ENCODE data around the gene SERPINB8. TPM values are rescaled to one million over a fixed set of nuclear protein-coding genes. Genes with fewer than 3 reads are reported as not detected.
"Not testable (repeated sequence)": the region's sequence is repeated elsewhere in the genome, so short reads cannot be mapped to it uniquely, and the experiment has no call there.

The SERPINB8 gene, protein sequence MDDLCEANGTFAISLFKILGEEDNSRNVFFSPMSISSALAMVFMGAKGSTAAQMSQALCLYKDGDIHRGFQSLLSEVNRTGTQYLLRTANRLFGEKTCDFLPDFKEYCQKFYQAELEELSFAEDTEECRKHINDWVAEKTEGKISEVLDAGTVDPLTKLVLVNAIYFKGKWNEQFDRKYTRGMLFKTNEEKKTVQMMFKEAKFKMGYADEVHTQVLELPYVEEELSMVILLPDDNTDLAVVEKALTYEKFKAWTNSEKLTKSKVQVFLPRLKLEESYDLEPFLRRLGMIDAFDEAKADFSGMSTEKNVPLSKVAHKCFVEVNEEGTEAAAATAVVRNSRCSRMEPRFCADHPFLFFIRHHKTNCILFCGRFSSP
- total RNA-seq, result 10 to 100 TPM; 14.0 to 23.4 (median 15.4) TPM
- 1 to 10 TPM; 4.6 to 5.9 (median 5.3) TPM for polyA plus RNA-seq
- long read RNA-seq, donor 1, partial matches to known transcripts, result 0 of 2 reads
- long read RNA-seq, donor 1, other reads (novel, unspliced or antisense), result 0 of 2 reads
- long read RNA-seq, donor 2, result 0 reads

DNA sequence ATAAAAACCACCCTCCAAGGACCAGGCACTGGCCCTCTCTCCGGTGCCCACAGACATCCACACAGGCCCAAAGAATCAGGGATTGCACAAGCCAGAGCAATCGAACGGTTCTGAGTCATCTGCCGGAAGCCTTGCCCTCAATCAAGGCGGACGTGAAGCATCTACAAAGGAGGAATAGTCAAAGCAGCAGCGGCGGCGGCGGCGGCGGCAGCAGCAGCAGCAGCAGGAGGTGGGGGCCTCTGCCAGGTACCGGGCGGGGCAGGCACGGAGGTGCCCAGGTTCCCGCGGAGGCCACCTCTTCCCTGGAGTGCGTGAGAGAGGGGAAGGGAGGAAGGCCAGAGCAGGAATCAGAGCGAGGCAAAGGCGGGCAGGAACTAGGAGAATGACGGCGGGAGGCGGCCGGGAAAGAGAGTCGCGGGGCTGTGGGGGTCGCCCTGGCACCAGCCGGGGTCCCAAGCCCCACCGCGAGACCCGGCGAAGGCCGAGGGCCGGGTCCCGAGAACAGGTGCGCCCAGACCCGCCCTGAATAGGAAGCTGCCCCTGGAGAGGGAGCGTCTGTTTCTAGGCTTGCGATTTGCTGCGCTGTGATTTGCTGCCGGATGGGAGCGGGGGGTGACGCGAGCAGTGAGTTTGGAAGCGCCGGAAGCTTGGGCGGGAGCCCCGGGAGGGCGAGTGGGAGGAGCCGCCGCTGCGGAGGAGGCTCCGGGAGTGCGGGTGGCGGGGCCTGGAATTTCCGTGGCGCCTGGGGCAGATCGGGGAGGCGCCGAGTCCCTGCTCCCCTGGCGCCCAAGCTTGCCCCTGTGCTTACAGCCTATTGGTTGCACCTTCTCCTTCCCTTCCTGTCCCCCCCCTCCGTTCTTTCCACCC, at the start of gene SERPINB8:
TSS of gene SERPINB8 (plus strand) at position 140 of the 867 bp plus-strand sequence. CDS start 8,228 bp downstream, outside the sequence.
- intact Hi-C loops (cut with DNase I; ENCODE audit: low total_unique reads), result no loop called here
- H3K36me3 ChIP-seq, result no peaks in the 10 kb centered on the region
- WGBS, 5 donors, result 0 to 1% (median 0%) methylated on average over 36 to 62 of the region's 62 CpGs
- H3K4me3 ChIP-seq, result peak within 1 kb of the TSS; percentile 71 to 90 (median 85)
- H3K27me3 ChIP-seq (replicated peaks in 1 of 7), result no peaks in the 10 kb centered on the region
- peak; percentile 94 for DNase-seq
- TF ChIP-seq POLR2AphosphoS5 (IDR thresholded peaks at IDR 0.05) (peak; percentile 84 to 92 (median 90)), POLR2A (IDR thresholded peaks at IDR 0.05) (no peak)
- peak within 1 kb of the TSS; percentile 95 to 99 (median 98) for H3K27ac ChIP-seq
- H3K9me3 ChIP-seq, result no peaks in the 10 kb centered on the region
- H3K4me1 ChIP-seq, result peaks cover 15 to 48% (median 24%) of the 10 kb centered on the region in 6 donors

DNA sequence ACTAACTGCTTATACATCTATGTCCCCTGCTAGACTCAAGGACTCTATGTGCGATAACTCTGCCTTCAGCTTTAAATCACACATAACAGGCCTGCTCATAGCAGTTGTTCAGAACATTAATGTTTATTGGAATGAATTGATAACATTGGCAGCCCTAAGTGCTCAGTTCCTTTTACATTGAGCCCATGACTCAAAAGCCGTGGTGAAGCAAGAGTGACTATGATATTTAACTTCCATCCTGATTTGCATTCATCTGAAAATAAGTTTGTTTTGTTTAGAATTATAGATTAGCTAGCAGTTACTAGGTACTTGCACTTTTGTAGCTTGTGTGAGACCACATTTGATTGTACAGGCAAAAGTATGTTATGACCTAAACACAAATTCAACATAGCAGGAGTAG, 47.8 kb upstream of the SERPINB8 start:
- TF ChIP-seq POLR2A (IDR thresholded peaks at IDR 0.05) (no peak), POLR2AphosphoS5 (IDR thresholded peaks at IDR 0.05) (no peak)
- TF ChIP-seq, protein P1, sequence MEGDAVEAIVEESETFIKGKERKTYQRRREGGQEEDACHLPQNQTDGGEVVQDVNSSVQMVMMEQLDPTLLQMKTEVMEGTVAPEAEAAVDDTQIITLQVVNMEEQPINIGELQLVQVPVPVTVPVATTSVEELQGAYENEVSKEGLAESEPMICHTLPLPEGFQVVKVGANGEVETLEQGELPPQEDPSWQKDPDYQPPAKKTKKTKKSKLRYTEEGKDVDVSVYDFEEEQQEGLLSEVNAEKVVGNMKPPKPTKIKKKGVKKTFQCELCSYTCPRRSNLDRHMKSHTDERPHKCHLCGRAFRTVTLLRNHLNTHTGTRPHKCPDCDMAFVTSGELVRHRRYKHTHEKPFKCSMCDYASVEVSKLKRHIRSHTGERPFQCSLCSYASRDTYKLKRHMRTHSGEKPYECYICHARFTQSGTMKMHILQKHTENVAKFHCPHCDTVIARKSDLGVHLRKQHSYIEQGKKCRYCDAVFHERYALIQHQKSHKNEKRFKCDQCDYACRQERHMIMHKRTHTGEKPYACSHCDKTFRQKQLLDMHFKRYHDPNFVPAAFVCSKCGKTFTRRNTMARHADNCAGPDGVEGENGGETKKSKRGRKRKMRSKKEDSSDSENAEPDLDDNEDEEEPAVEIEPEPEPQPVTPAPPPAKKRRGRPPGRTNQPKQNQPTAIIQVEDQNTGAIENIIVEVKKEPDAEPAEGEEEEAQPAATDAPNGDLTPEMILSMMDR (IDR thresholded peaks at IDR 0.05 in 8 of 11, conservative IDR thresholded peaks at IDR 0.05 in 3 of 11), result no peak
- 72 to 86% (median 84%) methylated on average over 2 of the region's 2 CpGs for WGBS, 5 donors

DNA sequence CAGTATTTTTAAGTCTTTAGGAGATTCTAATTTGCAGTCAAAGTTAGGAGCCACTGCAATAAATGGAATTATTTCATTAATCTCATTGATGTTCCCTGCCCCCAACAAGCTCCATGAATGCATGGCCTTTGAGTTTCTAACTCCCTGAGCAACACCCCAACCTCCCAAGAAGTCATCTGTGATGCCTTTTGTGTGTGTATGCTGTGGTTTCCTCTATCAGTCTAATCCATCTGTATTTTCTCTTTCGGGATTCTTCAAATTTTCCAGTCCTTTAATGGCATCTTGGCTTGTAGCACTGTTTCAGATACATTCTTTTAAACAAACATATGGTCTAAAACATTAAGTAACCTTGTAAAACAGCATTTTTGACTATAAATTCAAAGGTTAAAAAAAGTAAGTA, 45.3 kb upstream of the SERPINB8 start:
- Histone ChIP-seq H3K27ac (no peak overlapping the region), H3K4me1 (peaks cover 0 to 9% (median 0%) of the 10 kb centered on the region in 6 donors), H3K27me3 (replicated peaks in 1 of 7) (peaks cover 0 to under 1% (median 0%) of the 10 kb centered on the region in 7 donors), H3K9me3 (no peaks in the 10 kb centered on the region), H3K4me3 (no peak overlapping the region), H3K36me3 (no peaks in the 10 kb centered on the region)
- TF ChIP-seq, protein P1 (IDR thresholded peaks at IDR 0.05 in 8 of 11, conservative IDR thresholded peaks at IDR 0.05 in 3 of 11), result no peak
- no peak for TF ChIP-seq POLR2A (IDR thresholded peaks at IDR 0.05)
- TF ChIP-seq POLR2AphosphoS5 (IDR thresholded peaks at IDR 0.05), result no peak
- DNase-seq, result no peak
- intact Hi-C loops (cut with DNase I; ENCODE audit: low total_unique reads), result no loop called here
- 72 to 89% (median 81%) methylated on average over 1 of the region's 1 CpG for WGBS, 5 donors

More for the DNA sequence above, 47.8 kb upstream of the SERPINB8 start:
- H3K36me3 ChIP-seq, result no peaks in the 10 kb centered on the region
- no peaks in the 10 kb centered on the region for H3K4me1 ChIP-seq
- H3K27me3 ChIP-seq (replicated peaks in 1 of 7), result peaks cover 0 to 5% (median 0%) of the 10 kb centered on the region in 7 donors
- DNase-seq, result no peak
- H3K9me3 ChIP-seq, result no peaks in the 10 kb centered on the region
- H3K27ac ChIP-seq, result no peak overlapping the region
- no peak overlapping the region for H3K4me3 ChIP-seq
- intact Hi-C loops (cut with DNase I; ENCODE audit: low total_unique reads), result no loop called here

DNA sequence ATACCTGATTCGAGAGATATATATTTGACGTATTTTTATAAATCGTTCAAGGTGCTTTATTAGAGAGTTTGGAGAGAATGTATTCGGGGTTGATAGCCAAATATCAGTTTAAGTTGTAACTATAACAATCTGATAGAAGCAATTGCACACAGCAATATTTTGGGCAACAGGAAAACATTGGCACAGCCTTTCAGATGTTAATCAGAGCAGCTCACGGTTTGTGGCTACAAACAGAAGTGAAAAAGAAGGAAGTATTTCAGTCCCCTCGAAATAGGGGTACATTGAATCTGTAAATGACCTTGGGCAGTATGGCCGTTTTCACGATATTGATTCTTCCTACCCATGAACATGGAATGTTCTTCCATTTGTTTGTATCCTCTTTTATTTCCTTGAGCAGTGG, 41.5 kb upstream of the SERPINB8 start:
- H3K27ac ChIP-seq, result peak overlapping the region in 3 of 8 donors; percentile 18 to 48 (median 29)
- H3K27me3 ChIP-seq (replicated peaks in 1 of 7), result no peaks in the 10 kb centered on the region
- intact Hi-C loops (cut with DNase I; ENCODE audit: low total_unique reads), result no loop called here
- H3K4me1 ChIP-seq, result peaks cover 0 to 9% (median 0%) of the 10 kb centered on the region in 6 donors
- DNase-seq, result no peak
- no peaks in the 10 kb centered on the region for H3K36me3 ChIP-seq
- 25 to 62% (median 34%) methylated on average over 8 of the region's 8 CpGs for WGBS, 5 donors
- TF ChIP-seq, protein P1 (IDR thresholded peaks at IDR 0.05 in 8 of 11, conservative IDR thresholded peaks at IDR 0.05 in 3 of 11), result no peak
- TF ChIP-seq POLR2AphosphoS5 (IDR thresholded peaks at IDR 0.05) (no peak), POLR2A (IDR thresholded peaks at IDR 0.05) (no peak)
- H3K4me3 ChIP-seq, result no peak overlapping the region
- H3K9me3 ChIP-seq, result no peaks in the 10 kb centered on the region

DNA sequence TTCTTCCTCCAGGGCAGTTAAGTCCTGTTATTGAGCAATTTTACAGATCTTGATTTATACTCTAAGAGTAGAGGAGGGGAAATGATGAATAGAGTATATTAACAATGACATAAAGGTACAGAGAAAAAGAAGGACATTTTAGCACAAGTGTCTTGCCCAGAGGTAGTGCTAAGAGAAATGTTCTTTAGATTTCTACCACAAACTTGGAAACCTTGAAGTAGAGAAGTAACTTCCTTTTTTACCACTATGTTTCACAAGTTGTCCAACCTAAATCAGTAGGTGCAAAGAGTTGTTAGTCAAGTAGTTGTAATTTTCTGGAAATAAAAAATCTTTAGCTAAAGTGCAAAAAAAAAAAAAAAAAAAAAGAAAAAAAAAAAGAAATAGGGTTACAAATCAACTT, 40.5 kb upstream of the SERPINB8 start:
- H3K36me3 ChIP-seq; intact Hi-C loops (cut with DNase I; ENCODE audit: low total_unique reads); H3K27me3 ChIP-seq (replicated peaks in 1 of 7); H3K9me3 ChIP-seq; H3K4me1 ChIP-seq; H3K4me3 ChIP-seq; DNase-seq: not testable (repeated sequence)
- peak overlapping the region in 3 of 8 donors; percentile 25 to 63 (median 29) for H3K27ac ChIP-seq

Measured in spleen (tissue), 13 donors.